Measurements from ENCODE around the gene SFXN5.

Gene SFXN5

DNA sequence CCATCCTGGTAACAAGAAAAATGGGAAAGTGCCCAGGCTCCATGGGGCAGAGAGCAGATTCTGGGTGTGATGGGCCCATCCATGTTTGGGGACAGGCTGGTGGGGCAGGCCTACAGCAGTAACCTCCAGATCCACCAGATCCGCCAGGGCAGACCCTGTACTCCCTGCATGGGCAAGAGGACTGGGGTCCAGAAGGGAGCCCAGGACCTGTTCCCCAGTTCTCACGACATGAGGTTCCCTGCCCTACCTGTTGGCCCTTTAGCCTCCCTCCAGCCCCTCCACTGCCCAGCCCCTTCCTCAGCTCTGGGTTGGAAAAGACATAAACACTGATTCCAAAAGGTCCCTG is 115.5 kb downstream of the SFXN5 start:
- no peaks in the 10 kb centered on the region for H3K4me1 ChIP-seq (ENCODE audit: insufficient read depth, poor library complexity, severe bottlenecking)
- TF ChIP-seq, protein P1, sequence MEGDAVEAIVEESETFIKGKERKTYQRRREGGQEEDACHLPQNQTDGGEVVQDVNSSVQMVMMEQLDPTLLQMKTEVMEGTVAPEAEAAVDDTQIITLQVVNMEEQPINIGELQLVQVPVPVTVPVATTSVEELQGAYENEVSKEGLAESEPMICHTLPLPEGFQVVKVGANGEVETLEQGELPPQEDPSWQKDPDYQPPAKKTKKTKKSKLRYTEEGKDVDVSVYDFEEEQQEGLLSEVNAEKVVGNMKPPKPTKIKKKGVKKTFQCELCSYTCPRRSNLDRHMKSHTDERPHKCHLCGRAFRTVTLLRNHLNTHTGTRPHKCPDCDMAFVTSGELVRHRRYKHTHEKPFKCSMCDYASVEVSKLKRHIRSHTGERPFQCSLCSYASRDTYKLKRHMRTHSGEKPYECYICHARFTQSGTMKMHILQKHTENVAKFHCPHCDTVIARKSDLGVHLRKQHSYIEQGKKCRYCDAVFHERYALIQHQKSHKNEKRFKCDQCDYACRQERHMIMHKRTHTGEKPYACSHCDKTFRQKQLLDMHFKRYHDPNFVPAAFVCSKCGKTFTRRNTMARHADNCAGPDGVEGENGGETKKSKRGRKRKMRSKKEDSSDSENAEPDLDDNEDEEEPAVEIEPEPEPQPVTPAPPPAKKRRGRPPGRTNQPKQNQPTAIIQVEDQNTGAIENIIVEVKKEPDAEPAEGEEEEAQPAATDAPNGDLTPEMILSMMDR (IDR thresholded peaks at IDR 0.05; ENCODE audit: poor library complexity, severe bottlenecking) = no peak
- H3K36me3 ChIP-seq (ENCODE audit: low read depth) = no peaks in the 10 kb centered on the region

DNA sequence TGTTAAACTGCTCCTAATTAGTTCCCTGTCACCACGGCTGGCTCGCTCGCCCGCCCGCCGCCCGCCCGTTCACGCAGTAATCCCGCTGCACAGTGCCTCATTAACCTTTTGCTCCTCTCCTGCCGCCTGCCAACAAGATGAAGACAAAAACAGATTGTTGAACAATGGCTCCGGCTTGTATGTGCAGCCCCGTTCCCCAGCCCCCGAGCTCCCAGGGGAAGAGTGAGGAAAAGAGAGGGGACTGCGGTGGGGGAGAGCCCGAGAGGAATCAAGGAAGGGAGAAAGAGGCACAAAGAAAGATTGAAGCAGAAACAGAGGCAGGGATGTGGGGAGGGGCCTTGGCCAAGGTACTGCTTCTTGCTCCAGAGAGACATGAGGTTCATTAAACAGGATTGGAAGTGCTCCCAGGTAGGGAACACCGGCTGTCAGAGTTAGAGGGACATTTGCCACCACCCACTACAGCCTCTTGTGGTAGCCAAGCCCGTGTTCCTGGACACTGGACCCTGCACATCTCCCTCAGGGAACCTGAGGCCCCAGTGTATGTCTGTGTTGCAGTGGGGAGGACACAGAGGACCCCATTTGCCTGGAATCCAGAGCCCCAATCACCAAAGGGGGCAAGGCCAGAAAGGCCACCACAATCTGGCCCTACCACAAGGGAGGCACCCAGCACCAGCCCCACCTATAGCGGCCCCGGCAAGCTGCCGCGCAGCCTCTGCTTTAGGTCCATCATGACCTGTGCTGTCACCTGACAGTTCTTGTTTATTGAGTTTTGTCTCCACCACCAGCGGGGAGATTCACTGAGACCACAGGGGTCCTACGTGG is 116.1 kb downstream of the SFXN5 start:
- TF ChIP-seq, protein P1 (IDR thresholded peaks at IDR 0.05; ENCODE audit: poor library complexity, severe bottlenecking) = no peak
- Histone ChIP-seq H3K27ac (ENCODE audit: poor library complexity, severe bottlenecking) (no peak overlapping the region), H3K36me3 (ENCODE audit: low read depth) (no peaks in the 10 kb centered on the region), H3K9me3 (ENCODE audit: severe bottlenecking) (no peaks in the 10 kb centered on the region), H3K27me3 (ENCODE audit: insufficient read depth, poor library complexity, severe bottlenecking) (no peaks in the 10 kb centered on the region), H3K4me3 (ENCODE audit: severe bottlenecking) (no peak overlapping the region), H3K4me1 (ENCODE audit: insufficient read depth, poor library complexity, severe bottlenecking) (no peaks in the 10 kb centered on the region)
- ATAC-seq (ENCODE audit: low read depth) (no peak), DNase-seq (ENCODE audit: low spot score) (no peak)

More for the DNA sequence above, 115.5 kb downstream of the SFXN5 start:
- Histone ChIP-seq H3K27ac (ENCODE audit: poor library complexity, severe bottlenecking) (no peak overlapping the region), H3K27me3 (ENCODE audit: insufficient read depth, poor library complexity, severe bottlenecking) (no peaks in the 10 kb centered on the region), H3K9me3 (ENCODE audit: severe bottlenecking) (no peaks in the 10 kb centered on the region), H3K4me3 (ENCODE audit: severe bottlenecking) (no peak overlapping the region)
- DNase-seq (ENCODE audit: low spot score) (no peak), ATAC-seq (ENCODE audit: low read depth) (no peak)

DNA sequence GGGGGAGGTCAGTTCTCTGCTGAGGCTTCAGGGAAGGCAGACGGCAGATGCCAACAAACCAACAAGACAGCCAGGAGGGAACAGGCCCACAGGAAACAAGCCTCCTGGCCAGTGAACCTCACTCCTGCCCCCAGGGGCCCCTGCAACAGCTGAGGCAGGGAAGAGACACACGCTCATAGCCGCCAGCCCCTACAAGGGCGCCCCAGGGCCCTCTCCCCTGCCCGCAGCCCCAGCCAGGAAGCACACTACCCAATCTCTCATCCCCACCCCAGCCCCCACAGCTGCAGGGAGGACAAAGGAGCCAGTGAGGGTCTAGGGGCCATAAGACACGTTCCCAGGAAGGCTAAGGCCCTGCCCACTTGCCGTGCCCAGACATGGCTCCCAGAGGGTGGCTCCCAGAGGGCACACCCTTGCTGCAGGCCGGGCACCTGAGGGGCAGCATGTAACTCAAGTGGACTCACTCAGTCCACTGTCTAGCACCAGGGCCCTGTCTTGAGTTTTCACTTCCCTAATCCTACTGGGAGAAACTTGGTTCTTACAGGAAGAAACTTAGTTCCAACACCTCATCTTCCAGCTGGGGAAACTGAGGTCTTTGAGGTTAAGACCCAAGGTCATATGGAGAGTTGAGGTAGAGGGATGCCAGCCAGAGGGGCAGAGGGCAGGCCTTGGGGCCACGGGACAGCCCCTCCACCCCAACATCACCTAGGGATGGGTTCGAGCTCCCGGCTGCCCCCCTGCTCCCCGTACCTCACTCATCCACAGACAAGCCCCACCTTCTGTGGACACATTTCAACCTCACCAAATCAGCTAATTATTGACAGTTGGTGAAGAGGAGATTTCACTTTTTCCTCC is 116.9 kb downstream of the SFXN5 start:
- H3K4me1 ChIP-seq (ENCODE audit: insufficient read depth, poor library complexity, severe bottlenecking) = no peaks in the 10 kb centered on the region
- TF ChIP-seq, protein P1 (IDR thresholded peaks at IDR 0.05; ENCODE audit: poor library complexity, severe bottlenecking) = no peak
- no peaks in the 10 kb centered on the region for H3K9me3 ChIP-seq (ENCODE audit: severe bottlenecking)
- no peaks in the 10 kb centered on the region for H3K27me3 ChIP-seq (ENCODE audit: insufficient read depth, poor library complexity, severe bottlenecking)
- no peak overlapping the region for H3K27ac ChIP-seq (ENCODE audit: poor library complexity, severe bottlenecking)
- ATAC-seq (ENCODE audit: low read depth) (no peak), DNase-seq (ENCODE audit: low spot score) (no peak)
- no peaks in the 10 kb centered on the region for H3K36me3 ChIP-seq (ENCODE audit: low read depth)
- no peak overlapping the region for H3K4me3 ChIP-seq (ENCODE audit: severe bottlenecking)

DNA sequence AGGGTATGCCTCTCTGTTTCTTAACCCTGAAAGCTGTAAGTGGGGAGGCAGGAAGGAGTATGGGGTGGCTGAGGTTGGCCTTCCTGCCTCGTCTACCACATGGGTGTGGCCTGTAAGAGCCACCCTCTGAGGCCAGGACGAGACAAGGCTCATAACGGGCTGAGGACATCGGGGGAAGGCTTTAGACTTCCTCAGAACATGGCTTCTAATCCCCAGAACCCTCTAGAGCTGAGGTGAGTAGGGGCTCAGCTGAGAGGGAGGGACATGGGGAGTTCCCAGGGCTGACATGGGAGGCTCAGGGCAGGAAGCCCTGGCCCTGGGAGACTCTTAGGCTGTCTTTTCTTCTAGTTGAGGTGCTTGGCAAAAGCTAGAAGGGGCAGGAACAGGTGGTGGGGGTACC is 117.5 kb downstream of the SFXN5 start:
- H3K27ac ChIP-seq (ENCODE audit: poor library complexity, severe bottlenecking) = no peak overlapping the region
- DNase-seq (ENCODE audit: low spot score) (no peak), ATAC-seq (ENCODE audit: low read depth) (no peak)
- no peaks in the 10 kb centered on the region for H3K27me3 ChIP-seq (ENCODE audit: insufficient read depth, poor library complexity, severe bottlenecking)
- H3K9me3 ChIP-seq (ENCODE audit: severe bottlenecking) = no peaks in the 10 kb centered on the region
- no peaks in the 10 kb centered on the region for H3K36me3 ChIP-seq (ENCODE audit: low read depth)
- TF ChIP-seq, protein P1 (IDR thresholded peaks at IDR 0.05; ENCODE audit: poor library complexity, severe bottlenecking) = no peak
- no peak overlapping the region for H3K4me3 ChIP-seq (ENCODE audit: severe bottlenecking)
- H3K4me1 ChIP-seq (ENCODE audit: insufficient read depth, poor library complexity, severe bottlenecking) = peaks cover 4% of the 10 kb centered on the region
